DOHH2 (cell line): ENCODE results near the gene ALOX5.

Source experiments
- H3F3A ChIP-seq: fragments of 200-600 bp; sonication (generic), shearing (Covaris generic); 2 replicates; pipeline ENCODE4 v1.6.0; 2016; ENCODE audit warnings: antibody characterized with exemption, mild to moderate bottlenecking; ENCODE audit not compliant: control insufficient read depth, insufficient read depth
- H3K27ac ChIP-seq: fragments of 200-600 bp; sonication (generic); 2 replicates; pipeline ENCODE4 v1.5.1; 2014; ENCODE audit warnings: low read depth, mild to moderate bottlenecking, low read length, moderate library complexity
- H3K27me3 ChIP-seq: fragments of 200-600 bp; sonication (generic); 2 replicates; pipeline ENCODE4 v1.6.1; 2014; ENCODE audit warnings: mild to moderate bottlenecking, low read length, mixed read lengths; ENCODE audit not compliant: control insufficient read depth
- H3K36me3 ChIP-seq: fragments of 200-600 bp; sonication (generic); 2 replicates; pipeline ENCODE4 v1.6.1; 2014; ENCODE audit warnings: mild to moderate bottlenecking, low read length, moderate library complexity, mixed read lengths; ENCODE audit not compliant: control insufficient read depth
- H3K4me1 ChIP-seq: fragments of 200-600 bp; sonication (generic); 2 replicates; pipeline ENCODE4 v1.6.1; 2014; ENCODE audit warnings: mild to moderate bottlenecking, low read length, mixed read lengths; ENCODE audit not compliant: control insufficient read depth
- H3K4me2 ChIP-seq: fragments of 200-600 bp; sonication (generic); 2 replicates; pipeline ENCODE4 v1.6.0; 2014; ENCODE audit warnings: mild to moderate bottlenecking, low read length, moderate library complexity
- H3K4me3 ChIP-seq: fragments of 200-600 bp; sonication (generic); 2 replicates; pipeline ENCODE4 v1.5.1; 2014; ENCODE audit warnings: mild to moderate bottlenecking, low read length, mixed read lengths
- H3K79me2 ChIP-seq: fragments of 200-600 bp; sonication (generic); 2 replicates; pipeline ENCODE4 v1.6.1; 2014; ENCODE audit warnings: mild to moderate bottlenecking, low read length, mixed read lengths; ENCODE audit not compliant: control insufficient read depth
- H3K9me2 ChIP-seq: fragments of 200-600 bp; sonication (generic); replicated peaks from 2 replicates; pipeline ENCODE4 v1.6.1; 2014; ENCODE audit warnings: mild to moderate bottlenecking, low read length, mixed read lengths; ENCODE audit not compliant: control insufficient read depth
- H3K9me3 ChIP-seq: fragments of 200-600 bp; sonication (generic); 2 replicates; pipeline ENCODE4 v1.6.1; 2014; ENCODE audit warnings: antibody characterized with exemption, low read length, mixed read lengths; ENCODE audit not compliant: control insufficient read depth, insufficient read depth
- H4K20me1 ChIP-seq: fragments of 200-600 bp; sonication (generic); 2 replicates; pipeline ENCODE4 v1.6.0; 2014; ENCODE audit warnings: low read depth, mild to moderate bottlenecking, antibody characterized with exemption, low read length, moderate library complexity; ENCODE audit not compliant: control insufficient read depth, insufficient read depth
- EZH2phosphoT487 ChIP-seq: fragments of 200-600 bp; sonication (generic); IDR thresholded peaks from 2 replicates; pipeline ENCODE4 v1.6.1; 2017; ENCODE audit warnings: borderline replicate concordance, mild to moderate bottlenecking, antibody characterized with exemption, low read length, moderate library complexity, mixed read lengths
- TF ChIP-seq, protein P1 (sequence below): fragments of 200-600 bp; sonication (generic); IDR thresholded peaks from one replicate; pipeline ENCODE4 v1.5.1; 2014; ENCODE audit warnings: antibody characterized with exemption, mild to moderate bottlenecking, low read depth, low read length; ENCODE audit not compliant: poor library complexity, severe bottlenecking

The ALOX5 gene

DNA sequence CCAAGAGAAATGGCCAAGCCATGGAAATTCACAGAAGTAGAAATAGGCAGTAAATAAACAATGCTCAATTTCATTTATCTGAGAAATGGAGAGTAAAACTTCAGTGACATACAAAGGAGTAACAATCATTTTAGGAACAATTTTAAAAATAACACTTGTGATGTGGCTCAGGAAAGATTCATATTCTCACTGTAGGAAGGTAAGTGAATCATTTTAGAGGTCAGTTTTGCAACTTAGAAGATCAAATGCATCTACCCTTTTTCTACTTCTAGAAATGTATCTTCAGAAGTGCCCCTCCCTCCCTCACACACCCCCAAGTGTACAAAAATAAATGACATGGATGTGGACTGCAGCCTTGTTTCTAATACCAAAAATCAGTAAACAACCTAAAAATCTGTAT, 78.3 kb downstream of the ALOX5 start:
- peaks cover 13% of the 10 kb centered on the region for H3F3A ChIP-seq
- H3K79me2 ChIP-seq: no peaks in the 10 kb centered on the region
- no peak overlapping the region for H3K27ac ChIP-seq
- TF ChIP-seq, protein P1, sequence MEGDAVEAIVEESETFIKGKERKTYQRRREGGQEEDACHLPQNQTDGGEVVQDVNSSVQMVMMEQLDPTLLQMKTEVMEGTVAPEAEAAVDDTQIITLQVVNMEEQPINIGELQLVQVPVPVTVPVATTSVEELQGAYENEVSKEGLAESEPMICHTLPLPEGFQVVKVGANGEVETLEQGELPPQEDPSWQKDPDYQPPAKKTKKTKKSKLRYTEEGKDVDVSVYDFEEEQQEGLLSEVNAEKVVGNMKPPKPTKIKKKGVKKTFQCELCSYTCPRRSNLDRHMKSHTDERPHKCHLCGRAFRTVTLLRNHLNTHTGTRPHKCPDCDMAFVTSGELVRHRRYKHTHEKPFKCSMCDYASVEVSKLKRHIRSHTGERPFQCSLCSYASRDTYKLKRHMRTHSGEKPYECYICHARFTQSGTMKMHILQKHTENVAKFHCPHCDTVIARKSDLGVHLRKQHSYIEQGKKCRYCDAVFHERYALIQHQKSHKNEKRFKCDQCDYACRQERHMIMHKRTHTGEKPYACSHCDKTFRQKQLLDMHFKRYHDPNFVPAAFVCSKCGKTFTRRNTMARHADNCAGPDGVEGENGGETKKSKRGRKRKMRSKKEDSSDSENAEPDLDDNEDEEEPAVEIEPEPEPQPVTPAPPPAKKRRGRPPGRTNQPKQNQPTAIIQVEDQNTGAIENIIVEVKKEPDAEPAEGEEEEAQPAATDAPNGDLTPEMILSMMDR: no peak
- TF ChIP-seq EZH2phosphoT487: no peak
- H3K4me2 ChIP-seq: no peak overlapping the region
- H4K20me1 ChIP-seq: no peaks in the 10 kb centered on the region
- no peaks in the 10 kb centered on the region for H3K9me2 ChIP-seq
- no peaks in the 10 kb centered on the region; the same call in 1 of the 2 replicates for H3K36me3 ChIP-seq
- H3K4me3 ChIP-seq: no peak overlapping the region
- H3K9me3 ChIP-seq: no peaks in the 10 kb centered on the region
- H3K27me3 ChIP-seq: no peaks in the 10 kb centered on the region
- H3K4me1 ChIP-seq: peaks cover 16% of the 10 kb centered on the region

DNA sequence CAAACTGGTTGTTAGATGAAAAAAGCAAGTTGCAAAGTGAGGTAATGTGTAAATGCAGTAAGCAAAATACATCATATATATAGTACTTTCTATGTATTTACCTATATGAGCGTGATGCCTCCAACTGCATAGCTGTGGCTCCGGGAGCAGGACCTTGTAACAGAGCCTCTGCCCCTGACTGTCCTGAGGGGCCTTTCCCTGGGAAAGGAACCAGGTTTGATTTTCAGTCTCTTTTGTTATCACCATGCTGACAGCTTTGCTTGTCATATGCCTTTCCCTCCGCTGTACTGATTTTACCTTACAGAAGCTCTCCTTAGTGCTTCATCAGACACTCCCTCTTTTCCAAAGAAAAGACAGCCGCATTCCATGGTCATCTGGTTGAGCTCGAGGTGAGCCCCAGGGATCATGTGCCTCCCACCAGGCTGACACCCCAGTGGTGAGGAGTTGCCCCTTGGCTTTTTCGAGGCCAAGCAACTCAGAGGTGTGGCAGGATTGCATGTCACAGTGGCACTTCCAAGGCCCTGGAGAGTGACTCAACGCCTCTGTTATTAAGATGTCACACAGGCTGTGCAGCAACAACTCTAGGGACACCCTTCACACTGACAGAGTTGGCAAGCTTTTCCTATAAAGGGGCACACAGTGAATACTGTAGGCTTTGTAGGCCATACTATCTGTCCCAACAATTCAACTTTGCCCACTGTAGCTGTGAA, 78.9 kb downstream of the ALOX5 start:
- Histone ChIP-seq H3K4me2 (no peak overlapping the region), H3K27me3 (no peaks in the 10 kb centered on the region), H4K20me1 (no peaks in the 10 kb centered on the region), H3K9me3 (no peaks in the 10 kb centered on the region), H3K9me2 (no peaks in the 10 kb centered on the region), H3K79me2 (no peaks in the 10 kb centered on the region), H3K4me3 (no peak overlapping the region), H3K36me3 (peaks cover 5% of the 10 kb centered on the region), H3K4me1 (peaks cover 21% of the 10 kb centered on the region), H3K27ac (no peak overlapping the region), H3F3A (peaks cover 7% of the 10 kb centered on the region)
- TF ChIP-seq, protein P1: no peak
- no peak for TF ChIP-seq EZH2phosphoT487

DNA sequence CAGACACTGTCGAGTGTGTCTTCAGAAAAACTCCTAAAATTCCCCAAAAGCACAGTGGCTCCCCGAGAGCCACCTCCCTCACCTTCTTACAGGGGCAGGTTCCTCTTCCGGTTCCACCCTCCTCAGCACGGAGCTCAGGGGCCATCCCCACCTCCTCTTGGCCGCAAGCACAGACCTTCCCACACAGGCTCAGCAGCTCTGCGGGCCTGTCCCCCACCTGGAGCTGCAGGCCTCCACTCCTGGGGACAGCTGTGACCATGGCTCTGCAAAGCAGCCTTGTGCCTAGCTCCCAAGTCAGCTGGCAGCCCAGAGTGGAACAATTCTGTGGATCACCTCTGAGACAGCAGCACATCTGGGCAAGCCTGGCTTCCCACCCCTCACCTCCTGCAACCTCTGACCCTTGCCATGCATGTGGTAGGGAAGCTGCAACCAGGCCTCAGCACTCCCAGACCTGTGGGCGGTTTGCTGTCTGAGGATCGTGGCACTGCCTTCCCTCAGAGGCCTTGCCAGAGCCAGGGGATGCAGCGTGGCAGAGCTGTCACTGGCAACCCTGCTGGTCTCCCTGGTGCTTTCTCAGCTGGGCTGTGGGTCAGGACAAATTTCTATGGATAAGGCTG, 79.7 kb downstream of the ALOX5 start:
- H3F3A ChIP-seq: peaks cover 5% of the 10 kb centered on the region
- no peak overlapping the region for H3K4me2 ChIP-seq
- no peaks in the 10 kb centered on the region for H3K79me2 ChIP-seq
- no peaks in the 10 kb centered on the region for H3K27me3 ChIP-seq
- no peaks in the 10 kb centered on the region for H3K9me2 ChIP-seq
- H3K4me1 ChIP-seq: peaks cover 21% of the 10 kb centered on the region
- H3K27ac ChIP-seq: no peak overlapping the region
- TF ChIP-seq, protein P1: no peak
- TF ChIP-seq EZH2phosphoT487: no peak
- no peaks in the 10 kb centered on the region for H3K9me3 ChIP-seq
- H3K36me3 ChIP-seq: peaks cover 10% of the 10 kb centered on the region
- no peaks in the 10 kb centered on the region for H4K20me1 ChIP-seq
- no peak overlapping the region for H3K4me3 ChIP-seq
